Peyer's patch (tissue), 4 donors: Measurements from ENCODE around the gene MGLL. TPM values are rescaled to one million over a fixed set of nuclear protein-coding genes. Genes with fewer than 3 reads are reported as not detected.

Source experiments
- DNase-seq, 3 donors: peaks; one replicate each; pipeline ENCODE4 v3.0.0-alpha.2; 2017 to 2019
- H3K27ac ChIP-seq, 4 donors: fragments of 200-600 bp; sonication (generic); one replicate each; pipeline ENCODE4 v1.5.1; 2016 to 2019
- H3K27me3 ChIP-seq, 2 donors: fragments of 200-600 bp; sonication (generic); one replicate each; pipeline ENCODE4 v1.5.1; 2019
- H3K36me3 ChIP-seq, 3 donors: fragments of 200-600 bp; sonication (generic); one replicate each; pipeline ENCODE4 v1.5.1; 2016 to 2019
- H3K4me1 ChIP-seq, 4 donors: fragments of 200-600 bp; sonication (generic); one replicate each; pipeline ENCODE4 v1.5.1; 2016 to 2019
- H3K4me3 ChIP-seq, 4 donors: fragments of 200-600 bp; sonication (generic); 1 replicate in 3 of 4; 2 replicates in 1 of 4; pipeline ENCODE4 v1.5.1; 2016 to 2019; ENCODE audit warnings: mild to moderate bottlenecking in 1 of 4
- H3K9me3 ChIP-seq, 4 donors: fragments of 200-600 bp; sonication (generic); one replicate each; pipeline ENCODE4 v1.5.1; 2016 to 2019; ENCODE audit warnings: mild to moderate bottlenecking in 1 of 4
- POLR2A ChIP-seq, 2 donors: fragments of 450-650 bp; IDR thresholded peaks; one replicate each; pipeline ENCODE4 v1.5.1; 2017; ENCODE audit warnings: antibody characterized with exemption in 2 of 2, mild to moderate bottlenecking in 2 of 2, moderate library complexity in 2 of 2
- total RNA-seq, 4 donors: library from RNA; depleted of rRNA; stranded (reverse); fragments of >200 nt; gene quantifications; one replicate each; pipeline ENCODE4 v1.1.0, GENCODE V29; 2016
- TF ChIP-seq, protein P1 (sequence below), 6 experiments: fragments of 450-650 bp in 4 of 6; fragments of 200-600 bp in 2 of 6; sonication (generic) in 1 of 6; IDR thresholded peaks; one replicate each; pipeline ENCODE4 v1.5.1; 2017 to 2019; ENCODE audit warnings: antibody characterized with exemption in 6 of 6, mild to moderate bottlenecking in 3 of 6, moderate library complexity in 1 of 6

Gene MGLL
- total RNA-seq, 4 donors from 2014 or later: 56.1 to 180 (median 143) TPM

DNA sequence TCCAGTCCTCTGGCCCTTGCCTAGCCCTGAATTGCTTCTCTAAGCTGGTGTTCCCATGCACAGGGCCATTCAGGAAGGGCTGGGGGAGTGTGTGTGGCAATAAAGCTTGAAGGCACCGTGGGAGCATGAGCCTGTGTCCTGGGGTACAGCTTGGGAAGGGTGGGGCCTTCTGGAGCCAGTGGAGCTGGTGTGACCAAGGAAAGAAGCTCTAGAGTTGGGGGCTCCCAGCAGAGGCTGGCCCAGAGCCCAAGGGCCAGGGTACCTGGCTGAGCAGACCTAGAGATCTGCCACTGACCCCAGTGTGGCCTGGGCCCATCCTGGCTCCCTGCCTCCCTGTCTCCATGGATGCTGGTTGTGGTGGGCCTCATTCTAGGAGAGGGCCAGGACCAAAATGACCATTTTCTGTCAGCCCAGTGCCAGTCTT is 141.5 kb downstream of the MGLL start:
- H3K4me3 ChIP-seq: no peak overlapping the region
- peak in 1 of 3 donors; percentile 31 for DNase-seq
- no peaks in the 10 kb centered on the region for H3K27me3 ChIP-seq
- TF ChIP-seq, protein P1, sequence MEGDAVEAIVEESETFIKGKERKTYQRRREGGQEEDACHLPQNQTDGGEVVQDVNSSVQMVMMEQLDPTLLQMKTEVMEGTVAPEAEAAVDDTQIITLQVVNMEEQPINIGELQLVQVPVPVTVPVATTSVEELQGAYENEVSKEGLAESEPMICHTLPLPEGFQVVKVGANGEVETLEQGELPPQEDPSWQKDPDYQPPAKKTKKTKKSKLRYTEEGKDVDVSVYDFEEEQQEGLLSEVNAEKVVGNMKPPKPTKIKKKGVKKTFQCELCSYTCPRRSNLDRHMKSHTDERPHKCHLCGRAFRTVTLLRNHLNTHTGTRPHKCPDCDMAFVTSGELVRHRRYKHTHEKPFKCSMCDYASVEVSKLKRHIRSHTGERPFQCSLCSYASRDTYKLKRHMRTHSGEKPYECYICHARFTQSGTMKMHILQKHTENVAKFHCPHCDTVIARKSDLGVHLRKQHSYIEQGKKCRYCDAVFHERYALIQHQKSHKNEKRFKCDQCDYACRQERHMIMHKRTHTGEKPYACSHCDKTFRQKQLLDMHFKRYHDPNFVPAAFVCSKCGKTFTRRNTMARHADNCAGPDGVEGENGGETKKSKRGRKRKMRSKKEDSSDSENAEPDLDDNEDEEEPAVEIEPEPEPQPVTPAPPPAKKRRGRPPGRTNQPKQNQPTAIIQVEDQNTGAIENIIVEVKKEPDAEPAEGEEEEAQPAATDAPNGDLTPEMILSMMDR (IDR thresholded peaks at IDR 0.05): no peak
- TF ChIP-seq POLR2A (IDR thresholded peaks at IDR 0.05): no peak
- no peaks in the 10 kb centered on the region for H3K9me3 ChIP-seq
- peaks cover 0 to 16% (median 0%) of the 10 kb centered on the region in 3 donors for H3K36me3 ChIP-seq
- no peak overlapping the region for H3K27ac ChIP-seq
- H3K4me1 ChIP-seq: no peaks in the 10 kb centered on the region

DNA sequence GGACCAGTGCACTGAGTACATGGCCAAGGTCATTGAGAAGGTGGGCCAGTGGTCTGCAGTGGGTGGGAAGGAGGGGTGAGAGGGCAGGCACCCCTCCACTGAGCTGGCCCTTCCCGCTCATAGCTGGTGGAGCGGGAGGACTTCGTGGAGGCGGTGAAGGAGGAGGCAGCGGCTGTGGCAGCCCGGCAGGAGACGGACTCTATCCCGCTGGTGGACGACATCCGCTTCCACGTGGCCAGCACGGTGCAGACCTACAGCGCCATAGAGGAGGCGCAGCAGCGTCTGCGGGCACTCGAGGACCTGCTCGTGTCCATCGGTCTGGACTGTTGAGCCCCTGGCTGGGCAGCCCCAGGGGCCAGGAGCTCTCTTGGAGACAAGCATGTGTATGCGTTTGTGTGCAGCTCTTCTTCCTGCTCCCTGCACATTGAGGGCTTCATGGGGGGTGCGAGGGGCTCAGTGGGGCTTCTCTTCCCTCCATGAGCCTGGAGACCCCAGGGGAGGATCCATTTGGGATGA is 142.1 kb downstream of the MGLL start:
- Histone ChIP-seq H3K36me3 (peaks cover 0 to 16% (median 0%) of the 10 kb centered on the region in 3 donors), H3K27me3 (no peaks in the 10 kb centered on the region), H3K9me3 (no peaks in the 10 kb centered on the region), H3K27ac (no peak overlapping the region), H3K4me3 (no peak overlapping the region), H3K4me1 (no peaks in the 10 kb centered on the region)
- peak in 2 of 3 donors; percentile 41 to 42 for DNase-seq
- no peak for TF ChIP-seq POLR2A (IDR thresholded peaks at IDR 0.05)
- TF ChIP-seq, protein P1 (IDR thresholded peaks at IDR 0.05): no peak

DNA sequence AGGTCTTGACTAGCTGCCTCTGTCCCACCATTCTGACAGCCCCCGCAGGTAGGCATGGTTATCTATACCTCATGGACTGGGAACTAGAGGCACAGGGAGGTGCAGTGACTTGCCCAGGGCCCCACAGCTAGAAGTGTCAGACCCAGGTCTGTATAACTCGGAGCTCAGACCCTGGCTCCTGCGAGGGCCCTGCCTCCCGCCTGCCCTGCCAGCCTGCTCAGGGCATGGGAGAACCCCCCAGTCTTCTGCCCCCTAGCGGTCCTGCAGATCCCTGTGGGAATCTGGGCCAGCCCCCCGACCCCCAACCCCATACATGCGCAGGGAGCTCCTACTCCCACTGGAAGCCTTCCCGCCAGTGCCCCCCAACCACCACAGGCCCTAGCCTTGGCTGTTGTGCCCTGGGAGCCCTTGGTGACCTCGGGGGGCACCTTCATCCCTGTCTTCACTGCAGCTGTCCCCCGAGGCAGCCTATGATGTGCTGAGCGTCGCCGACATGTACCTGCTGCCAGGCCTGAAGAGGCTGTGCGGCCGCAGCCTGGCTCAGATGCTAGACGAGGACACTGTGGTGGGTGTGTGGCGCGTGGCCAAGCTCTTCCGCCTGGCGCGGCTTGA is 142.7 kb downstream of the MGLL start:
- Histone ChIP-seq H3K27me3 (no peaks in the 10 kb centered on the region), H3K27ac (no peak overlapping the region), H3K4me3 (no peak overlapping the region), H3K9me3 (no peaks in the 10 kb centered on the region), H3K4me1 (peaks cover 0 to 1% (median 0%) of the 10 kb centered on the region in 4 donors), H3K36me3 (peaks cover 0 to 19% (median 0%) of the 10 kb centered on the region in 3 donors)
- DNase-seq: peak in 2 of 3 donors; percentile 41 to 42
- no peak for TF ChIP-seq POLR2A (IDR thresholded peaks at IDR 0.05)
- TF ChIP-seq, protein P1 (IDR thresholded peaks at IDR 0.05): no peak

DNA sequence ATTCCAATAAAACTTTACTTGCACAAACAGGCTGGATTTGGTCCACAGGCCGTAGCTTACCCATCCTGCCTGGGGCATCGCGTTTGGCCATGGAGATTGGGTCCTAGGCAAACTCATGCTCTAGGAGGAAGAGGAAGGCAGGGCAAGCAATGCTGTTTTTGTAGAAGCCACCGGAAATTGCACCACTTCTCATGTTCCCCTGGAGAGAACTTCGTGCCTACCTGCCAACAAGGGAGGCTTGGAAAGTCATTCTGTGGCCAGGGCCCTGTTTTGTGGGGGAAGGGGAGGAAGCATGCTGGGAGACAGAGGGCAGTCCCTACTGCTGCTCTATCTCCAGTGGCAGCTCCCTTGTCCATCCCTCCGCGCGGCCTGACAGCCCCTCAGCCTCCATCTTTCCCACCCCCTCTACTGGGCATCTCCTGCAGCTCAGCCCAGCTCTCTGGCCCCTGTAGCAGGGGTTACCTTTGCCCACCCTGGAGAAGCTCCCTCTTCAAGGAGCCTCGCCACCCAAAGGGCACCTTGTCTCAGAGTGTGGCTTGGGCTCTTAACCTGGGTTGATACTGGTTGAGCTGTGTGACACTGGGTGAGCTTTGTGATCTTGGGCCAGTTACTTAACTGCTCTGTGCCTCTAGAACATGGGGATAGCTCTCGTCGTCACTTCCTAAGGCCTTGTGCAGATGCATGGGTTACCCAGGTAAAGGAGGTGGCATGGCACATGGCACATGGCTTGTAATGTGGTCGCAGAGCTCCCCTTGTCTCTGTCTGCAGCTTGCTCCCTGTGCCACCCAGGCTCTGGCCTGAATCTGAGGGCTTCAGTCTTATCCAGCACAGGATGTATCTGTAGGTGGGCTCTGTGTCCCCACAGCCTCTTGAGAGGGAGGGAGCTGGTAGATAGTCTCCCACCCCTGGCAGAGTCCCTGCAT is 143.4 kb downstream of the MGLL start:
- no peak for TF ChIP-seq POLR2A (IDR thresholded peaks at IDR 0.05)
- TF ChIP-seq, protein P1 (IDR thresholded peaks at IDR 0.05): no peak
- Histone ChIP-seq H3K27me3 (no peaks in the 10 kb centered on the region), H3K27ac (no peak overlapping the region), H3K9me3 (no peaks in the 10 kb centered on the region), H3K4me1 (peaks cover 0 to 9% (median under 1%) of the 10 kb centered on the region in 4 donors), H3K36me3 (peaks cover 0 to 21% (median 0%) of the 10 kb centered on the region in 3 donors), H3K4me3 (no peak overlapping the region)
- peak in 2 of 3 donors; percentile 35 to 43 for DNase-seq

DNA sequence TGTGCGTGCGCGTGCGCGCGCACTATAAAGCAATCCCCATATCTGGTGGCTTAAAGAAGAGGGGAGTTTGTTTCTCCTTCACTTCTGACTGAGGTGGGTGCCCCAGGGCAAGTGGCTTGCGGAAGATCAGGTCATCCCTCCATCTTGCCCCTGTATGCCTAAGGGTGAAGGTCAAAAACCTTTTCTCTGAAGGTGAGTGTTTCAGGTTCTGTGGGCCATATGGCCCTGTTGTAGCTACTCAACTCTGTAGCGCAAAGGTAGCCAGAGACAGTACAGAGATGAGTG is 144.1 kb downstream of the MGLL start:
- peak in 1 of 3 donors; percentile 31 for DNase-seq
- H3K36me3 ChIP-seq: peaks cover 0 to 21% (median 0%) of the 10 kb centered on the region in 3 donors
- H3K4me3 ChIP-seq: no peak overlapping the region
- peaks cover 0 to 13% (median 3%) of the 10 kb centered on the region in 4 donors for H3K4me1 ChIP-seq
- H3K27me3 ChIP-seq: no peaks in the 10 kb centered on the region
- H3K9me3 ChIP-seq: no peaks in the 10 kb centered on the region
- no peak overlapping the region for H3K27ac ChIP-seq
- TF ChIP-seq POLR2A (IDR thresholded peaks at IDR 0.05): no peak
- TF ChIP-seq, protein P1 (IDR thresholded peaks at IDR 0.05): no peak
